NCI-H2196 treated with DMSO at 0.1 percent for 48 hours (cell line): ENCODE results near the gene CNGB1.
"Not testable (repeated sequence)": the region's sequence is repeated elsewhere in the genome, so short reads cannot be mapped to it uniquely, and the experiment has no call there.

ENCODE experiments used
- DNase-seq: peaks from one replicate; lab custom pipeline; 2025; ENCODE audit not compliant: unreplicated experiment; lab: John Stamatoyannopoulos, UW

CNGB1 gene

DNA sequence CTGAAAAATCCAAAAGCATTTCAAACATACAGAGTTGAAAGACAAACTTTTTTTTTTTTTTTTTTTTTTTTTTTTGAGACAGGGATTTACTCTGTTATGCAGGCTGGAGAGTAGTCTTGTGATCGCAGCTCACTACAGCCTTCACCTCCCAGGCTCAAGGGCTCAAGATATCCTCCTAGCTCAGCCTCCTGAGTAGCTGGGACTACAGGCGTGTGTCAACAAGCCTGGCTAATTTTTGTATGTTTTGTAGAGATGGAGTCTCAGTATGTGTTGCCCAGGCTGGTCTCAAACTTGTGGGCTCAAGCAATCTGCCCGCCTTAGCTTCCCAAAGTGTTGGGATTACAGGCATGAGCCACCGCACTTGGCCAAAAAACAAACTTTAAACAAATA is 104.4 kb downstream of the CNGB1 start:
- no peak for DNase-seq

DNA sequence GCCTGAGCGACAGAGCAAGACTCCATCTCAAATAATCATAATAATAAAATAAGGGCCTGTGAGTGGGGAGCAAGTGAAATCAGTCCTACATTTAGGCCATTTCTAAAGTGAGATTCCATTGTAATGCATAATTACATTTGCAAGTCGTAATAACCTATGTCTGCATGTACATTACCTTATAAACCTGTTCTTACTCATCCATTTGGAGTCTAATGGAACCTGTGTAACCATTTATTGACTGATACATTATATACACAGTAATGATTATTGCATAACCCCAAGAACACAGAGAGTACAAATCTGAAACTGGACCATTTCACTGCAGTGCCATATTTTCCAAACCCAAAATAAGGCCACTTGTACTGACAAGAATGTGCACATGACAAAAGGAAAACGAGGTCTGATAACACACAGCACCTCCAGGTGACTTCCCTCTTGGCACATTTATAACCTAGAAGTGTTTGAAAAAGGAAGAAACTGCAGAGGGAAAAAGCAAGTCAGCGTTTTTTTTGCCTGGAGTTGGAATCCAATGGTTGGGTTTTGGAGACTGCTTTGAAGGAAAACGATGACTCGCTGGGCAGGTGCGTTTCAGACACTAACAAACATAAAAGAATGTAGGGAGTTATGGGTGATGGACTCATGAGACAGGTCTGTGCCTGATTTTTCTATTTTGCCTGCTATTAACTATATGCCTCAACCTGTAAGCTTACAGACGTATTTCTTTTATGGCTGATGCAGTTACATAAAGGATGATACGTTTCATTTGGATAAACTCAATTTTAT is 105.0 kb downstream of the CNGB1 start:
- no peak for DNase-seq

DNA sequence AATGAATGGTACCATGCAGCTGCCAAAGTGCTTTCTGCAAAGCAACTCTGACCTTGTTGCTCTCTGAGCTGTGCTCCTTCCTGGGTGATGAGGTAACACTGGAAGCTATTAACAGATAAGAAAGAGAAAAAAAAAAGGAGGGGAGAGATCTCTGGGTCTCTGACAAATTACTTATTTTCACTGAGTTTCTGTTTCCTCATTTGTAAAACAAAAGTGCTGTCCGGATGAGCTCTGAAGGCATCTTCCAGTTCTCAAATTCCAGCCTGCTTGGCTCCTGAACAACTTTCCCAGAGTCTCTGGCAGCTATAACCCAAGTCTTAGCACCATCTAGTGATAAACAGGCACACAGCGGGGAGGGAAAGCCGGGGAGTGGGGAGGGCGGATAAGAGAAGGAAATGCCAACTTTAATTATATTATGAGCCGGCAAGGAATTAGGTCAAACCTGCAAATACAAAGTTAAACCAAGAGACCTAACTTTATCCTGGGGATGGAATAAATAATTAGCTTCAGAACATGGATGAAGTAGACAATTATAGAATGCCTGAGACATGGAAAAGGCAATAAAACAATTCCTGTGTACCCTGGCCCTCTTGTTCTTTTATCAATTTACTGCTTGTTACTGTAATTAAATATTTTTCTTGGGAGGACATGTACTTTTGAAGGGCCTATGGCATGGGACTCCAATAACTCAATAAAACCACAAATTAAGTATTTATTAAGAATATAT is 107.3 kb downstream of the CNGB1 start:
- DNase-seq, result no peak

DNA sequence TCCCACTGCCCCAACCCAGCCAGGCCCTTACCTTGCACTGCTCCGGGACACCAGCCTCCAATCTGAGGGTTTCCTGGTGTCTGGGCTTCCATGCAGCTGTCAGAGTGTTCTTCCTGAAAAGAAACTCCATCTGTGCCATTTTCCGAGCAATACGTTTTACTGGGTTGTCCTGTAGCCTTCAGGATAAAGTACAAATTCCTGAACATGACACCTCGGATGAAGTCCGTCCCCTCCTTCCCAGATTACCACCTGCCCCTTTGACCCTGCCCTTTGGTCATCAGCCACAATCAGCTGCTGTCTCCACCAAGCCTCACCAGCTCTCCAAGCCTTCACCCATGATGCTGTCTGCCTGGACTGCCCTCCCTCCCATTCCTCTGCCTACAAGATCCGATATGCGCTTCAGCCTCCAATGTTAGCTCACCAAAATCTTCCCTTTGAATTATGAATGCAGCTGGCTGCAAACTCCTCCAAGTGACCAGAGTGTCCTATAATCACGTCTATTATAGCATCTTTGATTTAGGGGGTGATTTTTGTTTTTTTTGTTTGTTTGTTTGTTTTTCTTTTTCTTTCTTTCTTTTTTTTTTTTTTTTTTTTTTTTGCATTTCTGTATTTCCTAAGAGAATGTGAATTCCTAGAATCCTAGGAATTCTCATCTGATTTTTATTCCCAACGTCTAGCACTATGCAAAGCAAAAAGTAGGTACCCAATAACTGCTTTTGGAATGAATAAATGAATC is 108.1 kb downstream of the CNGB1 start:
- DNase-seq, result no peak

DNA sequence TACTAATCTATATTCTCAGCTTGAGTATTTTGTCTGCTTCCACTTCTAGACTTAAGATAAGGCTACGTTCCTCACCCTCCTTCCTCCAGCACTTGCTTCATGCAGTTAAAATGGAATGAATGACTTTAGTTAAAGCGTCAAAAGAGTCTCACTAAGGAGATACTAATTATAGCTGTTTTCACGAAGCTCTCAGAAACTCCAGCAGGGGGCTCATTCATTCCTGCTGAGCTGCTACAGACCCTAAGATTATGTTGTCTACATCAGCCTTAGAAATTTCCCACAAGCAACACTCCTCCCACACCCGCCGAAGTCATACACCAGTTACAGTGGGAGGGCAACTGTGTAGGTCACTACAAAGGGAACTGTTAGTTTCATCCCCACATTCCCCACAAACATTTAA is 111.6 kb downstream of the CNGB1 start:
- DNase-seq, result no peak

DNA sequence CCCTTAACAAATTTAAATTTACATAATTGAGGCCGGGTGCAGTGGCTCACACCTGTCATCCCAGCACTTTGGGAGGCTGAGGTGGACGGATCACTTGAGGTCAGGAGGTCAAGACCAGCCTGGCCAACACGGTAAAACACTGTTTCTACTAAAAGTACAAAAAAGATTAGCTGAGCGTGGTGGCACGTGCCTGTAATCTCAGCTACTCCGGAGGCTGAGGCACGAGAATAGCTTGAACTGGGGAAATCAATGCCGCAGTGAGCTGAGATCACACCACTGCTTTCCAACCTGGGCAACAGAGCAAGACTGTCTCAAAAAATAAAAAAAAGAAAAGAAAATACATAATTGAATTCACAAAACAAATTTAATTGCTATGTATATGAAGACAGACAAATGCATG is 112.3 kb downstream of the CNGB1 start:
- DNase-seq, result no peak

DNA sequence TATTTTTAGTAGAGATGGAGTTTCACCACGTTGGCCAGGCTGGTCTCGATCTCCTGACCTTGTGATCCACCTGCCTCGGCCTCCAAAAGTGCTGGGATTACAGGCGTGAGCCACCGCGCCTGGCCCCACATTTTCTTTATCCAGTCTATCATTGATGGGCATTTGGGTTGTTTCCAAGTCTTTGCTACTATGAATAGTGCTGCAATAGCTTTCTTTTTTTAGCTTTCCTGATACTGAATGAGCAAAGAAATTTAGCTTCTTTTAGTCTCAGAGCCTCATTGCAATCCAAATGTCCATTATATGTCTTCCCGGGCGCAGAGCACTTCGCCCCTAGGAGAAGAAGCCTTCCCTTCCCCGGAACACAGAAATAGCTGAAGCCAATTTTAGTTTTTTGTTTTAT is 112.9 kb downstream of the CNGB1 start:
- DNase-seq, result not testable (repeated sequence)

DNA sequence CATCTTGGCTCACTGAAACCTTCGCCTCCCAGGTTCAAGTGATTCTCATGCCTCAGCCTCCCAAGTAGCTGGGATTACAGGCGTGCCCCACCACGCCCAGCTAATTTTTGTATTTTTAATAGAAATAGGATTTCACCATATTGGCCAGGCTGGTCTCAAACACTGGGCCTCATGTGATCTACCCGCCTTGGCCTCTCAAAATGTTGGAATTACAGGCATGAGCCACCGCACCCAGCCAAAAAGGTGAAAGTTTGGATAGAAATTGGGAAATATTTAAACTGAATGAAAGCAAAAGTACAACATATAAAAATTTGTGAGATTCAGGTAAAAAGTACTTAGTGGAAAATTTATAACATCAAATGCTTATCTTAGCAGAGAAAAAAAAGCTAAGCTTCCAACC is 115.7 kb downstream of the CNGB1 start:
- no peak for DNase-seq

DNA sequence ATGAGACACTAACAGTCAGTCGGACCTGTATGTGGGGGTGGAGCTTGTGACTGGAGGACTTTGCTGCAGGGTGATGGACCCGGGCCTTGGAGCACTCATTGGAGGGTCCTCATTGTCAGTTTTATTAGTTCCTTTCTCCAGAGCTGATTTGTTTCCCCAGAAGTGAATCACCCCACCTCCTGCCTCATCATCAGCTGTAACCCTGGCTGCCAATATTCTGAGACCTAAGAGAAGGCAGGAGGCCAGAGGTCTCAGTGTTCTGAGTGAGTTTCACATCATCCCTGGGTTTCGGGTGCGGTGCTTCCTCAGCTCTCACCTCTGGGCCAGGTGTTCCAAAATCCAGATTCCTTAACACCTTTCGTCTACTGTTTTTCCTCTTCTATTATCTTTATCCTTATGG is 118.7 kb downstream of the CNGB1 start:
- DNase-seq, result no peak

DNA sequence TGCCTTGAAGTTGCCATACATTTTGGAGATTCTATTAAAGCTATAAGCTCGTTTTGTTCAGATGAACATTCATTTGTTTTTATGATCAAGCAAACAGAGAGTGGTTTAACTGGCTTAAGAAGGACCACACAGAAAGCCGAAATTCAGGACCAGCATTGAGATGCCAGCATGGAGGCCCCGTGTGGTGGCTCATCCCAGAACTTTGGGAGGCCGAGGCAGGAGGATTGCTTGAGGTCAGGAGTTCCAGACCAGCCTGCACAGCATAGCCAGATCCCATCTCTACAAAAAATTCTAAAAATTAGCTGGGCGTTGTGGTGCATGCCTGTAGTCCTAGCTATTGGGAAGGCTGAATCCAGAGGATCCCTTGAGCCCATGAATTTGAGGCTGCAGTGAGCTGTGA is 122.7 kb downstream of the CNGB1 start:
- DNase-seq, result no peak

DNA sequence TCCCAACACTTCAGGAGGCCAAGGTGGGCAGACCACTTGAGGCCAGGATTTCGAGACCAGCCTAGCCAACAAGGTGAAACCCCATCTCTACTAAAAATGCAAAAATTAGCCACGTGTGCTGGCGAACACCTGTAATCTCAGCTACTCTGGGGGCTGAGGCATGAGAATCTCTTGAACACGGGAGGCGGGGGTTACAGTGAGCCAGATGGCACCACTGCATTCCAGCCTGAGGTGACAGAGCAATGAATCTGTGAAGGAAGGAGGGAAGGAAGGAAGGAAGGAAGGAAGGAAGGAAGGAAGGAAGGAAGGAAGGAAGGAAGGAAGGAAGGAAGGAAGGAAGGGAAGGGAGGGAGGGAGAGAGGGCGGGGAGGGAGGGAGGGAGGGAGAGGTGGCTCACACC is 124.0 kb downstream of the CNGB1 start:
- not testable (repeated sequence) for DNase-seq

DNA sequence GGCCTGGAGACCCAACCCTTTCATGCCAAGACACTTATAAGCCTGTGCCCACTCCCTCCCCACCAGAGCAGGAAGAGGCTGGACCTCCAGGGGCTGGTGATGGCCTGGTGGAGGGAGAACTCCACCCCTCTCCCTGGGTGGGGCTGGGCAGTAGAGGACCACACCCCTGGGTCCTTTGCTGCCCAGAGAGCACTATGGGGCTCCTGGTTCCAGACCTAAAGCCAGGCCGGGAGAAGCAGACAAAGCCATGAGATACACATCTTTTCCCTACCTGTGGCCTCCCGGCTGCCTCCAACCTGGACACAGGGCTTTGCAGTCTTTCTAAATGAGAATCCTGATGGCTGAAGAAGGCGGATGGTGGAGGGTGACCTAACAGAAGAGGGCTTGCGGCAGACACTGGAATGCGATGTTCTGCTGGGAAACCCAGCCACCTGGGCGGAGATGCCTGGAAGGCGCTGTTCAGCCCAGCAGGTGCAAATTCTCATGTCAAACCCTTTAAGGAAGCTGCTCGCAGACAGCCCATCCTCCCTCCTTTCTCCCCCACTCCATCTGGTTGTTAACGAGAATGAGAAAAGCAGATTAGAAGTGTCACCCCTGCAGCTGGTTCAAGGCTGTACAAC is 124.7 kb downstream of the CNGB1 start:
- DNase-seq, result no peak

DNA sequence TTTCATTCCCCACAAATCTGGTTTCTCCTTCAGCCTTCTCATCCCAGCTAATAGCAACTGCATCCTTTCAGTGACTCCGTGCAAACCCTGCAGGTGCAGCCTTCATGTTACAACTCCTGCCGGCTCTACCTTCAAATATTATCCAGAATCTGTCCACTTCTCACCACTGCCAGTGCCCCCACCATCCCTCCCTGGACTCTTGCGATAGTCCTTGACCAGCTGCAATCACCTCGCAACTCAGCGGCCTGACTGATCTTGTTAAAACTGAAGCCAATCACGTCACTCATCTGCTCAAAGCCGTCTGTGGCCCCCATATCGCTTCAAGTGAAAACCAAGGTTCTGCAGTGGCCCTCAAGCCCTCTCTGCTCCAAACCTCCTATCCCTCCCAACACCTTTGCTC is 125.8 kb downstream of the CNGB1 start:
- no peak for DNase-seq

DNA sequence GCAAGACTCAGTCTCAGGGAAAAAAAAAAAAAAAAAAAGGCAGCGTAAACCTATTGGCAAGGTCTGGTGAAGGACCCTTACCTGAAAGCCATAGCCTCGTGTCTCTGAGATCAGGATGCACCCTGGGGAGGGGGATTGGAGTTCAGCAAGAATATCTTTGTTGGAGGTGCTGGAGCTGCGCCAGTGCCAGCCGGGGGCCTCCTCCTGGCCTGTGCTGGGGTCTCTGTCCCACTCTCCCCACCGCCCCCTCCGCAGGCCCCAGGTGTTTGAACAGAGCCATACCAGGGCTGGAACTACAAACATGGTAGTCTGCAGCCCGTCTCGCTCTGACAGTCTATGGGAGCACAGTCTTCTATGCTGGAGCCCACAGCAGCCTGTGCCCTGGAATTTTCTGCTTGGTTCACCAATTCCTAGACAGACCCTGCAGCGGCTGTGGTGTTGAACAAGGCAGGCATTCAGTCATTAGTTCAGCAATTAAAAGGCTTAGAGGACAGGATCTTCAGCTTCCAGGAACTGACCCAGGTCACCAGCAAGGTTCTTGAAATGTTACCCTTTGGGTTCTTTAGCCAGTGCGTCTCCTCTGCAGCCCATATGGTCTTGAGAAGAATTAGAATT is 126.4 kb downstream of the CNGB1 start:
- DNase-seq, result no peak

DNA sequence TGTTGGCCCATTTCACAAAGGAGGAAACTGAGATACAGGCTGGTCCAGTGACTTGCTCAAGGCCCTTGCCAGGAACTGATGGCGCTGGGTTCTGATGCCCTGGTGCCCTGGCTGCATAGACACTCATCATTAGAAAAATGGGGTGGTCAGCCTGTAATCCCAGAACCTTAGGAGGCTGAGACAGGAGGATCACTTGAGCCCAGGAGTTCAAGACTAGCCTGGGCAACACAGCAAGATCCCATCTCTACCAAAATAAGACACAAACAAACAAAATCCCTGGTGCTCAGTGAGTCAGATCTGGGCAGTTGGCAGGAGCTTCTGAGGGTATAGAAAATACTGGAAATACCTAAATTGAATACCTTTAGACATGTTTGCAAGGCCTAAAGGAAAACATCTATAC is 127.5 kb downstream of the CNGB1 start:
- DNase-seq, result no peak

DNA sequence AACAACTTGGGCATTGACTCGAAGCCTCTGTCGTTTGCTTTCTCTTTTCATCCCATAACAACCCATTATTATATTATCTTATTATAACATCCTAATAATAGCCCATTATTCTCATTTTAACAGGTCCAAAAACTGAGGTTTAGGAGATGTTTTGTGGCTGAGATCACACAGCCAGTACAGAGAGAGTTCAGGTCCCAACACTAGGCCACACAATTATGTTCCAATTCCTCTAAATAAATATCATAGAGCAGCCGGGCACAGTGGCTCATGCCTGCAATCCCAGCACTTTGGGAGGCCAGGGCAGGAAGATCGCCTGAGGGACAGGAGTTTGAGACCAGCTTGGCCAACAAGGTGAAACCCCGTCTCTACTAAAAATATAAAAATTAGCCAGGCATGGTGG is 128.3 kb downstream of the CNGB1 start:
- no peak for DNase-seq

DNA sequence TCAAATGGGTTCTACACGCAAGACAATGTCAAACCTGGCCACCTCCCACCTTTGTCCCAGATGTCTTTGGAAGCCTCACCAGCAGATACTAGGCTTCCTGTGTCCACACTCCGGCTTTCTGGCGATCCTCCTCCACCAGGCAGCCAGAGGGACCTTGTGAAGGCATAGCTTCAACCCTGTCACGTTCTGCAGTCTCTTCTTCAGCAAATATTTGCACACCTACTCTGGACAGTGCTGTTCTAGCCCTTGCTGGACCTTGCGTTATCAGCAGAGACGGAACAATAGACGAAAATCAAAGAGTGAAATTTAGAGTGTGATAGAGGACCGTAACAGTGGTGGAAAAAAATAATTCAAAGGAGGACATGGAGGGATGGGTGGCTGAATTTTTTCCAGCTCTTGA is 130.1 kb downstream of the CNGB1 start:
- DNase-seq, result no peak

DNA sequence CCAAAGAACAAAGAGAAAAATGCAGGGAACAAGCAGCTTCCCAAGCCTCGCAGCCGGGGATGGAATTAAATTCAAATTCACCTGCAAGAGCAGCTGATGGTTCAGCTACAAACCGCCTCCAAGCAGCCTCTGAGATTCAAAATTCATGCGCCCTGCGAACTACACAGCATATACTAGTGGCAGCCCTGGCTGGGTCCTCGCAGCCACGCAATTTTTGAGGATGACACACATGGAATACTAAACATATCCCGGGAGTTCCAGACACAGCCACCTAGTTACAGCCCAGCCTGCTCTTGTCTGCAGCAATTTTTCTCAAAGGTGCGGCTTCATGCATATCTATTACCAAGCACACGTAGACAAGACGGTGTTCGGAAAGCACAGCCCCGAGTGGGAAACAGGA is 132.8 kb downstream of the CNGB1 start:
- DNase-seq, result no peak

DNA sequence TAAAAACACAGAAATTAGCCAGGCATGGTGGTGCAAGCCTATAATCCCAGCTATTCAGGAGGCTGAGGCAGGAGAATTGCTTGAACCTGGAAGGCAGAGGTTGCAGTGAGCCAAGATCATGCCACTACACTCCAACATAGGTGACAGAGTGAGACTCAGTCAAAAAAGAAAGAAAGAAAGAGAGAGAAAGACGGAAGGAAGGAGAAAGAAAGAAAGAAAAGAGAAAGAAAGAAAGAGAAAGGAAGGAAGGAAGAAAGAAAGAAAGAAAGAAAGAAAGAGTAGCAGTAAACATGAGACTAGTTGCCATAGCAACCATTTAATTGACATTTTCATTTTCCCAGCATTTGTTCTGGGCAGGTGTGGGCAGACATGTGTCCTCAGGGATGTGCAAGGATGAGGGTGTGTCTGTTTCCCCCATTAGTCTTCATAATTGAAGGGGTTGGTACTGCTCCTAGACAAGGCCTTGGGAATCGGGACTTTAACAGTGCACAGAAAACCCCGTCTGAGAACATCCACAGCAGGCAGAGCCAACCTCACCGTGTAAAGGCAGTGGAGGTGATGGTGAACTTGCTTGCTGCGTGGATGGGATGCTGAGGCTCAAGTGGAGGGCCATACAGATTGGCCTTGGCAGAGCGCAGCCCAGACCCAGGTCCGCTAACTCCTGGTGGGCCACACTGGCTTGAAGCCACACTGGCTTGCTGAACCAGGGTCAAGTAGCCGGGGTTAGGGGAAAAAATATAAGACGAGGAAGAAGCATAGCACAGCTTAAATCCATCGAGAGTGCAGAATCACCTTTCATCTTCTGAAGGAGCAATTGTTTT is 133.4 kb downstream of the CNGB1 start:
- DNase-seq, result no peak

DNA sequence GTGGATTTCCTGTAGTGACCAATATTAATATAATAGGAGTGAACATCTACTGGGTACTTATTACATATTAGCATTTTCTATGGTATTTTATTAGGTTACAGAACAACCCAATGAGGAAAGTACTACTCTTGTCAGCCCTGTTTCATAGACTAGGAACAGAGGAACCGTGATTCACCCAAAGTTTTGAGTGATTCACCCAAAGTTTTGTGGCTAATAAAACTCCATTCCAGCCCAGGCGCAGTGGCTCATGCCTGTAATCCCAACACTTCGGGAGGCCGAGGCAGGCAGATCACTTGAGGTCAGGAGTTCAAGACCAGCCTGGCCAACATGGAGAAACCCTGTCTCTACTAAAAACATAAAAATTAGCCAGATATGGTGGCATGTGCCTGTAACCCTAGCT is 135.5 kb downstream of the CNGB1 start:
- DNase-seq, result not testable (repeated sequence)
